ENCODE results near the gene ICE1. TPM values are rescaled to one million over a fixed set of nuclear protein-coding genes. Genes with fewer than 3 reads are reported as not detected.

The ICE1 gene
- polyA plus RNA-seq, 1 experiment = 23.4 TPM

GRCh38 chr5:5419291-5420210 lies 2.9 kb upstream of the ICE1 start:
- ChIA-PET CTCF (interaction anchor here (0.5 to 3.8 kb wide), 24 partner anchors 8 to 1193 kb away, joined by 3 to 53 read pairs (median 4); partner anchors contain the start of gene ADAMTS16), POLR2A (interaction anchor here (0.6 kb wide), 1 partner anchor 270 kb away, joined by 3 read pairs; no protein-coding TSS in a partner anchor)
- TF ChIP-seq CTCF (IDR thresholded peaks at IDR 0.05; ENCODE audit: low read depth, low read length) = peak; percentile 84
- Histone ChIP-seq H3K4me3 (ENCODE audit: low read depth, low read length) (no peak overlapping the region; the same call in 1 of the 2 replicates), H3K27ac (ENCODE audit: low read depth, low read length) (no peak overlapping the region), H3K9me3 (ENCODE audit: control insufficient read depth, insufficient read depth, low read length) (no peaks in the 10 kb centered on the region), H3K27me3 (ENCODE audit: control insufficient read depth, insufficient read depth, low read length) (no peaks in the 10 kb centered on the region)
- peak; percentile 50 for DNase-seq (ENCODE audit: low read depth, low spot score)

- POLR2A ChIA-PET = no interaction called here
- no peaks in the 10 kb centered on the region for H3K27me3 ChIP-seq (ENCODE audit: control insufficient read depth, insufficient read depth, low read length)
- no peak overlapping the region for H3K27ac ChIP-seq (ENCODE audit: low read depth, low read length)
- H3K4me3 ChIP-seq (ENCODE audit: low read depth, low read length) = no peak overlapping the region
- no peak for TF ChIP-seq CTCF (IDR thresholded peaks at IDR 0.05; ENCODE audit: low read depth, low read length)
- CTCF ChIA-PET = interaction anchor here (0.5 to 3.8 kb wide), 16 partner anchors 7 to 1194 kb away, joined by 3 to 53 read pairs (median 5); partner anchors contain the start of gene ADAMTS16
- H3K9me3 ChIP-seq (ENCODE audit: control insufficient read depth, insufficient read depth, low read length) = no peaks in the 10 kb centered on the region
- DNase-seq (ENCODE audit: low read depth, low spot score) = no peak
These were observed 2.2 kb upstream of the ICE1 start for GRCh38 chr5:5420251-5420650.

GRCh38 chr5:5421149-5421960 lies 1.1 kb upstream of the ICE1 start:
- no peaks in the 10 kb centered on the region for H3K27me3 ChIP-seq (ENCODE audit: control insufficient read depth, insufficient read depth, low read length)
- peak overlapping the region; percentile 99 for H3K27ac ChIP-seq (ENCODE audit: low read depth, low read length)
- ChIA-PET CTCF (interaction anchor here (1.2 to 1.5 kb wide), 3 partner anchors 69 to 281 kb away, joined by 6 to 9 read pairs (median 7); partner anchors contain the start of gene ADAMTS16), POLR2A (no interaction called here)
- no peak for DNase-seq (ENCODE audit: low read depth, low spot score)
- peak overlapping the region; percentile 72 for H3K4me3 ChIP-seq (ENCODE audit: low read depth, low read length)
- TF ChIP-seq CTCF (IDR thresholded peaks at IDR 0.05; ENCODE audit: low read depth, low read length) = no peak
- no peaks in the 10 kb centered on the region for H3K9me3 ChIP-seq (ENCODE audit: control insufficient read depth, insufficient read depth, low read length)

GRCh38 chr5:5422819-5423515 lies 490 bp downstream of the ICE1 start:
- ChIA-PET CTCF (interaction anchor here (0.8 to 1.1 kb wide), 2 partner anchors 10 to 281 kb away, joined by 3 read pairs; no protein-coding TSS in a partner anchor), POLR2A (interaction anchor here (0.5 kb wide), 1 partner anchor 145 kb away, joined by 4 read pairs; no protein-coding TSS in a partner anchor)
- Histone ChIP-seq H3K4me3 (ENCODE audit: low read depth, low read length) (peak overlapping the region; percentile 92), H3K27me3 (ENCODE audit: control insufficient read depth, insufficient read depth, low read length) (no peaks in the 10 kb centered on the region), H3K27ac (ENCODE audit: low read depth, low read length) (peak overlapping the region; percentile 99), H3K9me3 (ENCODE audit: control insufficient read depth, insufficient read depth, low read length) (no peaks in the 10 kb centered on the region)
- no peak for TF ChIP-seq CTCF (IDR thresholded peaks at IDR 0.05; ENCODE audit: low read depth, low read length)
- DNase-seq (ENCODE audit: low read depth, low spot score) = no peak

Data from AG04450 (cell line).